Natural killer cell (primary cell): ENCODE results near the gene MOV10L1. TPM values are rescaled to one million over a fixed set of nuclear protein-coding genes. Genes with fewer than 3 reads are reported as not detected.
"Not testable (repeated sequence)": the region's sequence is repeated elsewhere in the genome, so short reads cannot be mapped to it uniquely, and the experiment has no call there.

Source experiments
- ATAC-seq, 3 donors: fragments of 150-1000 bp in 2 of 3; fragments of 200-7000 bp in 1 of 3; cut with Tn5 transposase; 1 replicate in 1 of 3; 2 replicates in 2 of 3; pipeline ENCODE4 v1.10.0; 2021; ENCODE audit warnings: mild to moderate bottlenecking in 2 of 3, moderate library complexity in 2 of 3
- DNase-seq, 2 donors: peaks; one replicate each; pipeline versions ENCODE4 v3.0.0 to v3.0.0-alpha.2; 2013 to 2021; ENCODE audit warnings: mixed read lengths in 1 of 2
- H3K27ac ChIP-seq: one replicate; pipeline ENCODE4 v1.5.1; 2013; ENCODE audit warnings: mild to moderate bottlenecking, low read length
- H3K27me3 ChIP-seq: one replicate; pipeline ENCODE4 v1.6.1; 2013; ENCODE audit warnings: low read length; ENCODE audit not compliant: control insufficient read depth, insufficient read depth
- H3K36me3 ChIP-seq: one replicate; pipeline ENCODE4 v1.6.1; 2013; ENCODE audit warnings: low read length; ENCODE audit not compliant: control insufficient read depth, insufficient read depth
- H3K4me1 ChIP-seq: one replicate; pipeline ENCODE4 v1.6.1; 2013; ENCODE audit warnings: low read length; ENCODE audit not compliant: control insufficient read depth, insufficient read depth
- H3K4me3 ChIP-seq: one replicate; pipeline ENCODE4 v1.5.1; 2013; ENCODE audit warnings: low read length
- H3K9me3 ChIP-seq: one replicate; pipeline ENCODE4 v1.6.1; 2013; ENCODE audit warnings: low read length; ENCODE audit not compliant: control insufficient read depth, insufficient read depth
- H3K27ac Mint-ChIP-seq, 2 donors: one replicate each; pipeline ENCODE4 v1.8.0; 2022; ENCODE audit warnings: mild to moderate bottlenecking in 2 of 2, mixed read lengths in 2 of 2, moderate library complexity in 1 of 2
- H3K27me3 Mint-ChIP-seq, 2 donors: one replicate each; pipeline ENCODE4 v1.8.0; 2022; ENCODE audit warnings: low read depth in 2 of 2, mixed read lengths in 2 of 2
- H3K36me3 Mint-ChIP-seq: one replicate; pipeline ENCODE4 v1.8.0; 2022; ENCODE audit warnings: mixed read lengths
- H3K4me1 Mint-ChIP-seq, 2 donors: one replicate each; pipeline ENCODE4 v1.8.0; 2022; ENCODE audit warnings: mixed read lengths in 2 of 2
- H3K4me3 Mint-ChIP-seq: one replicate; pipeline ENCODE4 v1.8.0; 2022; ENCODE audit warnings: mild to moderate bottlenecking, moderate library complexity, mixed read lengths
- H3K9me3 Mint-ChIP-seq, 2 donors: one replicate each; pipeline ENCODE4 v1.8.0; 2022; ENCODE audit warnings: mixed read lengths in 2 of 2
- CTCF ChIP-seq: fragments of 200-600 bp; IDR thresholded peaks from one replicate; pipeline ENCODE4 v1.8.0; 2022; ENCODE audit warnings: antibody characterized with exemption
- WGBS: methylation state at CpG from one replicate; pipeline ENCODE4 v1.1.7; 2013; ENCODE audit warnings: missing lambda C conversion rate; ENCODE audit not compliant: insufficient coverage; 5-methylcytosine and 5-hydroxymethylcytosine counted together
- intact Hi-C: fragments of 100-400 bp; cut with micrococcal nuclease; formaldehyde crosslinking; loops from one replicate; pipeline ENCODE4 v1.14.2; 2022
- total RNA-seq, 4 donors: library from RNA; stranded (reverse); fragments of 120-200 nt in 1 of 4; gene quantifications; one replicate each; pipeline versions ENCODE4 v1.2.3 to v1.2.4, GENCODE V29; 2013 to 2022

Gene MOV10L1
- total RNA-seq, 3 donors from 2014 or later (not counting 1 experiment from before 2014, with no cell fraction given) = 1.0 to 1.7 TPM; not detected in 1

GRCh38 chr22:50129121-50129736, 39.4 kb downstream of the MOV10L1 start:
- Histone ChIP-seq H3K27me3 (no peaks in the 10 kb centered on the region), H3K9me3 (peaks cover 2% of the 10 kb centered on the region), H3K4me1 (no peaks in the 10 kb centered on the region), H3K27ac (no peak overlapping the region), H3K4me3 (no peak overlapping the region), H3K36me3 (no peaks in the 10 kb centered on the region)
- no peak overlapping the region for H3K4me3 Mint-ChIP-seq
- H3K27me3 Mint-ChIP-seq = peaks cover 0 to 4% of the 10 kb centered on the region in 2 donors
- TF ChIP-seq CTCF = no peak
- peaks cover 2% of the 10 kb centered on the region for H3K36me3 Mint-ChIP-seq
- H3K9me3 Mint-ChIP-seq = peaks cover under 1 to 2% of the 10 kb centered on the region in 2 donors
- intact Hi-C loops = no loop called here
- H3K27ac Mint-ChIP-seq = no peak overlapping the region
- no peak for DNase-seq
- no peak for ATAC-seq
- H3K4me1 Mint-ChIP-seq = no peaks in the 10 kb centered on the region
- WGBS = 94% methylated on average over 10 of the region's 10 CpGs

GRCh38 chr22:50131894-50132293, 42.1 kb downstream of the MOV10L1 start:
- H3K27me3 ChIP-seq = no peaks in the 10 kb centered on the region
- ATAC-seq (no peak), DNase-seq (no peak)
- H3K27me3 Mint-ChIP-seq = peaks cover 0 to 4% of the 10 kb centered on the region in 2 donors
- no peak overlapping the region for H3K4me3 ChIP-seq
- H3K27ac Mint-ChIP-seq = no peak overlapping the region
- TF ChIP-seq CTCF = no peak
- peaks cover 2% of the 10 kb centered on the region for H3K9me3 ChIP-seq
- H3K4me1 ChIP-seq = no peaks in the 10 kb centered on the region
- H3K9me3 Mint-ChIP-seq = no peaks in the 10 kb centered on the region
- no peaks in the 10 kb centered on the region for H3K36me3 Mint-ChIP-seq
- no peak overlapping the region for H3K4me3 Mint-ChIP-seq
- H3K4me1 Mint-ChIP-seq = no peaks in the 10 kb centered on the region
- WGBS = 88% methylated on average over 4 of the region's 4 CpGs
- intact Hi-C loops = no loop called here
- no peaks in the 10 kb centered on the region for H3K36me3 ChIP-seq
- H3K27ac ChIP-seq = no peak overlapping the region

- no peaks in the 10 kb centered on the region for H3K9me3 Mint-ChIP-seq
- Histone ChIP-seq H3K4me1 (no peaks in the 10 kb centered on the region), H3K27ac (no peak overlapping the region), H3K36me3 (no peaks in the 10 kb centered on the region), H3K27me3 (no peaks in the 10 kb centered on the region), H3K9me3 (peaks cover 2% of the 10 kb centered on the region), H3K4me3 (no peak overlapping the region)
- WGBS = 89% methylated on average over 9 of the region's 10 CpGs
- no peak overlapping the region for H3K27ac Mint-ChIP-seq
- H3K4me1 Mint-ChIP-seq = no peaks in the 10 kb centered on the region
- no peaks in the 10 kb centered on the region for H3K36me3 Mint-ChIP-seq
- DNase-seq = no peak
- TF ChIP-seq CTCF = no peak
- no peak overlapping the region for H3K4me3 Mint-ChIP-seq
- ATAC-seq = no peak
- H3K27me3 Mint-ChIP-seq = peaks cover 0 to 4% of the 10 kb centered on the region in 2 donors
- intact Hi-C loops = no loop called here
These were observed 44.7 kb downstream of the MOV10L1 start for GRCh38 chr22:50134481-50134880.

GRCh38 chr22:50136581-50137015, 46.8 kb downstream of the MOV10L1 start:
- Histone ChIP-seq H3K27ac (no peak overlapping the region), H3K27me3 (no peaks in the 10 kb centered on the region), H3K4me3 (no peak overlapping the region), H3K4me1 (no peaks in the 10 kb centered on the region), H3K36me3 (no peaks in the 10 kb centered on the region), H3K9me3 (peaks cover 2% of the 10 kb centered on the region)
- intact Hi-C loops = no loop called here
- Mint-ChIP-seq H3K4me1 (no peaks in the 10 kb centered on the region), H3K27ac (no peak overlapping the region), H3K4me3 (no peak overlapping the region), H3K27me3 (no peaks in the 10 kb centered on the region), H3K9me3 (no peaks in the 10 kb centered on the region), H3K36me3 (no peaks in the 10 kb centered on the region)
- no peak for DNase-seq
- WGBS = 88% methylated on average over 5 of the region's 5 CpGs
- no peak for TF ChIP-seq CTCF
- ATAC-seq = no peak

- H3K4me3 ChIP-seq, H3K27ac Mint-ChIP-seq, ATAC-seq, H3K27ac ChIP-seq, H3K27me3 ChIP-seq, H3K4me1 Mint-ChIP-seq, H3K36me3 ChIP-seq, H3K9me3 Mint-ChIP-seq, H3K4me1 ChIP-seq, H3K27me3 Mint-ChIP-seq, intact Hi-C loops, H3K9me3 ChIP-seq, DNase-seq, H3K36me3 Mint-ChIP-seq, H3K4me3 Mint-ChIP-seq: not testable (repeated sequence)
- WGBS = 100% methylated on average over 7 of the region's 9 CpGs
These were observed 47.5 kb downstream of the MOV10L1 start for GRCh38 chr22:50137277-50137676.
